ENCODE measurements around the gene CORO1C. TPM values are rescaled to one million over a fixed set of nuclear protein-coding genes. Genes with fewer than 3 reads are reported as not detected.

The CORO1C gene
- polyA plus RNA-seq, 2 of the 4 experiments (the other 2 are of a cell fraction): 166 to 245 TPM

DNA sequence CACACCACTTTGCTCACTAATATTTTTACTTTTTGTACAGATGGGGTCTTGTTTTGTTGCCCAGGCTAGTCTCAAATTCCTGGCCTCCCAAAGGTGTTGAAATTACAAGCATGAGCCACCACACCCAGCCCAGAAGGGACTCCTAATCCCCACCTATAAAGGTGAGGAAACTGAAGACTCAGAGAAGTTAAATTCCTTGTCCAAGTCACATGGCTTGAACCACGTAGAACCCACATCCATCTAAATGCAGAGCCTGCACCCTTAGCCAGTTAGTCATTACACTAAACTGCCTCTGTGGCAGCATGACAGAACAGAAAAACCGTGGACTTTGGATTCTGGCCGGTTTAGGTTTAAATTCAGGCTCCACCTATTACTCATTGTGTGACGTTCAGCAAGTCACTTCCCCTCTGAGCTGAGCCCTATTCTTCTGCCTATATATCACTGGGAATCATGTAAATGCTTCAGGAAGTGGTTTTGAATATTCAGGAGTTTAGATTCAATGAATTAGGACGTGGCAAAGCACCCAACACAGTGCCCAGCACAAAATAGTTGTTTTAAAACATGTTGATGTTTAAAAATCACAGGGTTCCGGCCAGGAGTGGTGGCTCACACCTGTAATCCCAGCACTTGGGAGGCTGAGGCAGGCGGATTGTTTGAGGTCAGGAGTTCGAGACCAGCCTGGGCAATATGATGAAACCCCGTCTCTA, 3.0 kb upstream of the CORO1C start:
- ATAC-seq (peak; percentile 43 to 46), FAIRE-seq (peak; percentile 78), DNase-seq (ENCODE audit: low read depth in 1 of 2, low spot score in 1 of 2) (peak; percentile 90 to 98)
- Histone ChIP-seq H3K4me2 (peak overlapping the region; percentile 71), H3K27ac (peak overlapping the region; percentile 87 to 98), H3K4me1 (peaks cover 32% of the 10 kb centered on the region), H3K4me3 (no peak overlapping the region), H3K9me3 (peaks cover 5% of the 10 kb centered on the region; the same call in 1 of the 3 replicates)
- POLR2A ChIA-PET: no interaction called here
- WGBS (ENCODE audit: missing lambda C conversion rate): 25% methylated on average over 9 of the region's 9 CpGs
- CTCF ChIA-PET: interaction anchor here (1.3 to 4.9 kb wide), 4 partner anchors 9 to 70 kb away, joined by 3 to 24 read pairs (median 5); no protein-coding TSS in a partner anchor
- TF ChIP-seq SREBF2 (IDR thresholded peaks at IDR 0.05) (no peak), EHMT2 (IDR thresholded peaks at IDR 0.05; ENCODE audit: low read depth) (no peak), HOXB5 (CRISPR knock-in tag; IDR thresholded peaks at IDR 0.05) (no peak), NFE2L2 (conservative IDR thresholded peaks at IDR 0.05; ENCODE audit: low read length) (peak; percentile 64; the same call in 1 of the 2 replicates), JUNB (IDR thresholded peaks at IDR 0.05) (no peak), ELK1 (IDR thresholded peaks at IDR 0.05; ENCODE audit: low read depth, low read length) (no peak), NPAS2 (CRISPR knock-in tag; IDR thresholded peaks at IDR 0.05; ENCODE audit: borderline replicate concordance) (no peak), EHF (CRISPR knock-in tag; IDR thresholded peaks at IDR 0.05) (no peak), ZC3H11A (IDR thresholded peaks at IDR 0.05) (no peak), CHD2 (IDR thresholded peaks at IDR 0.05; ENCODE audit: low read length, partially characterized antibody) (no peak), MAFK (IDR thresholded peaks at IDR 0.05; ENCODE audit: partially characterized antibody) (peak; percentile 96), RNF2 (IDR thresholded peaks at IDR 0.05; ENCODE audit: borderline replicate concordance, low read depth) (no peak), FOXS1 (CRISPR knock-in tag; IDR thresholded peaks at IDR 0.05) (no peak), MYC (IDR thresholded peaks at IDR 0.05; ENCODE audit: borderline replicate concordance, low read length) (no peak), HDAC2 (IDR thresholded peaks at IDR 0.05) (no peak), TP53 (CRISPR knock-in tag; IDR thresholded peaks at IDR 0.05) (no peak), GATA3 (IDR thresholded peaks at IDR 0.05; ENCODE audit: borderline replicate concordance) (peak; percentile 14; the same call in 1 of the 2 replicates), RAD21 (conservative IDR thresholded peaks at IDR 0.05 in 1 of 2, IDR thresholded peaks at IDR 0.05 in 1 of 2) (no peak; a peak in 1 of 5 replicates), POLR2AphosphoS2 (conservative IDR thresholded peaks at IDR 0.05; ENCODE audit: low read length) (no peak), ZNF302 (CRISPR knock-in tag; IDR thresholded peaks at IDR 0.05) (no peak), ESRRA (IDR thresholded peaks at IDR 0.05; ENCODE audit: borderline replicate concordance, low read length) (no peak), JUN (IDR thresholded peaks at IDR 0.05) (no peak; a peak in 1 of 5 replicates), BCL3 (IDR thresholded peaks at IDR 0.05) (no peak), SMC3 (IDR thresholded peaks at IDR 0.05) (no peak), HEYL (CRISPR knock-in tag; IDR thresholded peaks at IDR 0.05) (no peak), RCOR1 (IDR thresholded peaks at IDR 0.05; ENCODE audit: low read depth, low read length) (no peak), PHF8 (IDR thresholded peaks at IDR 0.05; ENCODE audit: borderline replicate concordance, low read depth) (no peak), CBX2 (IDR thresholded peaks at IDR 0.05; ENCODE audit: borderline replicate concordance, low read depth) (no peak), ZSCAN20 (CRISPR knock-in tag; IDR thresholded peaks at IDR 0.05) (no peak), HOXB13 (CRISPR knock-in tag; IDR thresholded peaks at IDR 0.05; ENCODE audit: low read depth) (no peak), KDM5A (IDR thresholded peaks at IDR 0.05) (no peak), RFX5 (IDR thresholded peaks at IDR 0.05) (no peak), POLR2A (IDR thresholded peaks at IDR 0.05; ENCODE audit: low read length) (no peak)
- TF ChIP-seq, protein P1, sequence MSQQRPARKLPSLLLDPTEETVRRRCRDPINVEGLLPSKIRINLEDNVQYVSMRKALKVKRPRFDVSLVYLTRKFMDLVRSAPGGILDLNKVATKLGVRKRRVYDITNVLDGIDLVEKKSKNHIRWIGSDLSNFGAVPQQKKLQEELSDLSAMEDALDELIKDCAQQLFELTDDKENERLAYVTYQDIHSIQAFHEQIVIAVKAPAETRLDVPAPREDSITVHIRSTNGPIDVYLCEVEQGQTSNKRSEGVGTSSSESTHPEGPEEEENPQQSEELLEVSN (IDR thresholded peaks at IDR 0.05; ENCODE audit: borderline replicate concordance, low read depth): peak; percentile 30; the same call in 1 of the 2 replicates
- TF ChIP-seq, protein P2, sequence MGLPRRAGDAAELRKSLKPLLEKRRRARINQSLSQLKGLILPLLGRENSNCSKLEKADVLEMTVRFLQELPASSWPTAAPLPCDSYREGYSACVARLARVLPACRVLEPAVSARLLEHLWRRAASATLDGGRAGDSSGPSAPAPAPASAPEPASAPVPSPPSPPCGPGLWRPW (IDR thresholded peaks at IDR 0.05): no peak
- TF ChIP-seq, protein P3, sequence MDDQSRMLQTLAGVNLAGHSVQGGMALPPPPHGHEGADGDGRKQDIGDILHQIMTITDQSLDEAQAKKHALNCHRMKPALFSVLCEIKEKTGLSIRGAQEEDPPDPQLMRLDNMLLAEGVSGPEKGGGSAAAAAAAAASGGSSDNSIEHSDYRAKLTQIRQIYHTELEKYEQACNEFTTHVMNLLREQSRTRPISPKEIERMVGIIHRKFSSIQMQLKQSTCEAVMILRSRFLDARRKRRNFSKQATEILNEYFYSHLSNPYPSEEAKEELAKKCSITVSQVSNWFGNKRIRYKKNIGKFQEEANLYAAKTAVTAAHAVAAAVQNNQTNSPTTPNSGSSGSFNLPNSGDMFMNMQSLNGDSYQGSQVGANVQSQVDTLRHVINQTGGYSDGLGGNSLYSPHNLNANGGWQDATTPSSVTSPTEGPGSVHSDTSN (IDR thresholded peaks at IDR 0.05): no peak
- TF ChIP-seq, protein P4, sequence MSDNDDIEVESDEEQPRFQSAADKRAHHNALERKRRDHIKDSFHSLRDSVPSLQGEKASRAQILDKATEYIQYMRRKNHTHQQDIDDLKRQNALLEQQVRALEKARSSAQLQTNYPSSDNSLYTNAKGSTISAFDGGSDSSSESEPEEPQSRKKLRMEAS (IDR thresholded peaks at IDR 0.05): peak; percentile 79
